ENCODE data around the gene UBQLNL. TPM values are rescaled to one million over a fixed set of nuclear protein-coding genes. Genes with fewer than 3 reads are reported as not detected.

The UBQLNL gene
- total RNA-seq, 2 experiments from 2014 or later, result 0.30 to 0.50 TPM

DNA sequence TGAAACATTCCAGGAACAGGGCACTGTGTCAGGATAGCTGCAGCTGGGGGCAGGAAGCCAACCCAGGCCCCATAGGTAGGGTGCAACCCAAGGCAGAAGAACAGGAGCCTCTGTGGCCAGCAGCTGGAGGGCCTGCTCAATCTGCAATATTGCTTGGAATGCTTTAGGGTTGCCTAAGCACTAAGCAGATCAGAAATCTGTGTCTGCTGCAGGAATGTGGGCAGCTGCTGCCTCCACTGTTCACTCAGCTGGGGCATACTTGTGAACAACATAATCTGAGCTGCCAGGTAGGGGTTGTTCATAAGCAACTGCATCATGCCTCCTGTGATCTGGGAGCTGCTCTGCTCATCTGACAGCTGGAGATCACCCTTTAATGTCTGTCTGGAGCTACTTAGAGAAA lies 1.7 kb downstream of the UBQLNL start:
- ChIA-PET CTCF (no interaction called here), POLR2A (no interaction called here)
- H3K4me3 Mint-ChIP-seq, result no peak overlapping the region
- intact Hi-C loops (cut with DNase I, micrococcal nuclease), result no loop called here
- Histone ChIP-seq H3K4me1 (ENCODE audit: insufficient read depth, low read length) (no peaks in the 10 kb centered on the region), H3K36me3 (ENCODE audit: insufficient read depth, low read length) (no peaks in the 10 kb centered on the region), H3K27me3 (ENCODE audit: control insufficient read depth in 1 of 2, insufficient read depth in 2 of 2, low read length in 2 of 2) (no peaks in the 10 kb centered on the region), H3K9me3 (ENCODE audit: control insufficient read depth in 1 of 2, insufficient read depth in 1 of 2, low read length in 2 of 2) (no peaks in the 10 kb centered on the region), H3K27ac (ENCODE audit: low read depth in 1 of 2, low read length in 2 of 2) (no peak overlapping the region), H3K4me3 (ENCODE audit: low read length) (no peak overlapping the region)
- H3K9me3 Mint-ChIP-seq, result no peaks in the 10 kb centered on the region
- no peak for DNase-seq
- TF ChIP-seq, protein P1, sequence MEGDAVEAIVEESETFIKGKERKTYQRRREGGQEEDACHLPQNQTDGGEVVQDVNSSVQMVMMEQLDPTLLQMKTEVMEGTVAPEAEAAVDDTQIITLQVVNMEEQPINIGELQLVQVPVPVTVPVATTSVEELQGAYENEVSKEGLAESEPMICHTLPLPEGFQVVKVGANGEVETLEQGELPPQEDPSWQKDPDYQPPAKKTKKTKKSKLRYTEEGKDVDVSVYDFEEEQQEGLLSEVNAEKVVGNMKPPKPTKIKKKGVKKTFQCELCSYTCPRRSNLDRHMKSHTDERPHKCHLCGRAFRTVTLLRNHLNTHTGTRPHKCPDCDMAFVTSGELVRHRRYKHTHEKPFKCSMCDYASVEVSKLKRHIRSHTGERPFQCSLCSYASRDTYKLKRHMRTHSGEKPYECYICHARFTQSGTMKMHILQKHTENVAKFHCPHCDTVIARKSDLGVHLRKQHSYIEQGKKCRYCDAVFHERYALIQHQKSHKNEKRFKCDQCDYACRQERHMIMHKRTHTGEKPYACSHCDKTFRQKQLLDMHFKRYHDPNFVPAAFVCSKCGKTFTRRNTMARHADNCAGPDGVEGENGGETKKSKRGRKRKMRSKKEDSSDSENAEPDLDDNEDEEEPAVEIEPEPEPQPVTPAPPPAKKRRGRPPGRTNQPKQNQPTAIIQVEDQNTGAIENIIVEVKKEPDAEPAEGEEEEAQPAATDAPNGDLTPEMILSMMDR (IDR thresholded peaks at IDR 0.05), result no peak
- no peaks in the 10 kb centered on the region for H3K36me3 Mint-ChIP-seq (ENCODE audit: low read depth)
- no peak overlapping the region for H3K27ac Mint-ChIP-seq
- no peaks in the 10 kb centered on the region for H3K4me1 Mint-ChIP-seq (ENCODE audit: low read depth)
- no peak for ATAC-seq (ENCODE audit: poor library complexity)
- H3K27me3 Mint-ChIP-seq, result no peaks in the 10 kb centered on the region

DNA sequence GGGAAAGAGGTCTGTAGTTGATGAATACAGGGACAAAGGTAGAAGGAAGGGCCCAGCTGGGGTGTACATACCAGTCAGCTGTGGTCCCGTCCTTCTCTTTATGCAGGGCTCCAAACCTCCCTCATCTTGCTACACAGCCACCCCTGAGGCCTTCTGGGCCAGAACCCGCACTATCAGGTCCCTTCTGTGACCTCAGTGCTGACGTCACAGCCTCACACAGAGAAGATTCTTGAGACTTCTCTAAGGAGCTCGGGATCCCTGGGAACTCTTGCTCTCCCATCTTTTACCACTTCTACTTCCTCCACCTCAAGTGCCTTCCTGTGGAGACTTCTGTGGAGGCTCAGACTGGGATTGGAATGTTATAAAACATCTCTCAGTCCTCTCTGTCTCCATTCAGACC lies 6.7 kb downstream of the UBQLNL start, which contains the start of gene UBQLN3:
UBQLN3 (minus strand) TSS at position 155 of the 400 bp plus-strand sequence. CDS start 399 bp downstream, outside the sequence.
- H3K27ac ChIP-seq (ENCODE audit: low read depth in 1 of 2, low read length in 2 of 2), result no peak within 1 kb of the TSS
- no peaks in the 10 kb centered on the region for H3K27me3 Mint-ChIP-seq
- no peaks in the 10 kb centered on the region for H3K4me1 ChIP-seq (ENCODE audit: insufficient read depth, low read length)
- ChIA-PET CTCF (no interaction called here), POLR2A (no interaction called here)
- no peaks in the 10 kb centered on the region for H3K36me3 Mint-ChIP-seq (ENCODE audit: low read depth)
- ATAC-seq (ENCODE audit: poor library complexity) (no peak), DNase-seq (no peak)
- peaks cover 0 to 2% of the 10 kb centered on the region in 2 experiments for H3K27me3 ChIP-seq (ENCODE audit: control insufficient read depth in 1 of 2, insufficient read depth in 2 of 2, low read length in 2 of 2)
- H3K4me1 Mint-ChIP-seq (ENCODE audit: low read depth), result no peaks in the 10 kb centered on the region
- H3K36me3 ChIP-seq (ENCODE audit: insufficient read depth, low read length), result no peaks in the 10 kb centered on the region
- H3K9me3 ChIP-seq (ENCODE audit: control insufficient read depth in 1 of 2, insufficient read depth in 1 of 2, low read length in 2 of 2), result no peaks in the 10 kb centered on the region
- TF ChIP-seq, protein P1 (IDR thresholded peaks at IDR 0.05), result no peak
- H3K4me3 Mint-ChIP-seq, result no peak within 1 kb of the TSS
- H3K4me3 ChIP-seq (ENCODE audit: low read length), result no peak within 1 kb of the TSS
- intact Hi-C loops (cut with DNase I, micrococcal nuclease), result no loop called here
- H3K9me3 Mint-ChIP-seq, result no peaks in the 10 kb centered on the region
- no peak within 1 kb of the TSS for H3K27ac Mint-ChIP-seq

DNA sequence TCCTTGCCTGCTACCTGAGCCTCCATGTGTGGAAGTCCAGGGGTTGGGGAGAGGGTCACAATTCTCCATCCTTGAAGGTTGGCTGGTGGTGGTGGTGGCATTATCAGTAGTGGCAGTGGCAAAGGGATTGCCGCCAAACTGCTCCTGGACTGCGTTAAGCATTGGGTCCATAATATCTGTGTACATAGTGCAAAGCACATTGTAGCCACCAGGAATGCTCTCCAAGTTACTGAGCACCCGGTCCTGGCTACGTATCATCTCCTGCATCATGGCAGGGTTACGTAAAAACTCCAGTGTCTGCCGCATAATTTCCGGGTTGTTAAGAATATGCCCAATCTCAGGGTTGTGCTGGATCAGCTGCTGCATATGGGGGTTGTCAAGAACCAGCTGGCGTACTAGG lies 7.9 kb downstream of the UBQLNL start:
- H3K36me3 Mint-ChIP-seq (ENCODE audit: low read depth), result no peaks in the 10 kb centered on the region
- H3K36me3 ChIP-seq (ENCODE audit: insufficient read depth, low read length), result no peaks in the 10 kb centered on the region
- H3K9me3 ChIP-seq (ENCODE audit: control insufficient read depth in 1 of 2, insufficient read depth in 1 of 2, low read length in 2 of 2), result no peaks in the 10 kb centered on the region
- H3K27ac ChIP-seq (ENCODE audit: low read depth in 1 of 2, low read length in 2 of 2), result no peak overlapping the region
- no peaks in the 10 kb centered on the region for H3K4me1 ChIP-seq (ENCODE audit: insufficient read depth, low read length)
- intact Hi-C loops (cut with DNase I, micrococcal nuclease), result no loop called here
- H3K27me3 ChIP-seq (ENCODE audit: control insufficient read depth in 1 of 2, insufficient read depth in 2 of 2, low read length in 2 of 2), result peaks cover 0 to 2% of the 10 kb centered on the region in 2 experiments
- ATAC-seq (ENCODE audit: poor library complexity), result no peak
- H3K9me3 Mint-ChIP-seq, result no peaks in the 10 kb centered on the region
- H3K4me3 Mint-ChIP-seq, result no peak overlapping the region
- TF ChIP-seq, protein P1 (IDR thresholded peaks at IDR 0.05), result no peak
- no peak for DNase-seq
- ChIA-PET POLR2A (no interaction called here), CTCF (no interaction called here)
- H3K27ac Mint-ChIP-seq, result no peak overlapping the region
- no peaks in the 10 kb centered on the region for H3K27me3 Mint-ChIP-seq
- no peak overlapping the region for H3K4me3 ChIP-seq (ENCODE audit: low read length)
- no peaks in the 10 kb centered on the region for H3K4me1 Mint-ChIP-seq (ENCODE audit: low read depth)
